GM19043 (cell line): ENCODE measurements around the gene CHML.

Experiments
- ATAC-seq: cut with Tn5 transposase; IDR thresholded peaks from one replicate; pipeline ENCODE4 v1.9.1; 2021; ENCODE audit warnings: low read depth; ENCODE audit not compliant: unreplicated experiment

The CHML gene

DNA sequence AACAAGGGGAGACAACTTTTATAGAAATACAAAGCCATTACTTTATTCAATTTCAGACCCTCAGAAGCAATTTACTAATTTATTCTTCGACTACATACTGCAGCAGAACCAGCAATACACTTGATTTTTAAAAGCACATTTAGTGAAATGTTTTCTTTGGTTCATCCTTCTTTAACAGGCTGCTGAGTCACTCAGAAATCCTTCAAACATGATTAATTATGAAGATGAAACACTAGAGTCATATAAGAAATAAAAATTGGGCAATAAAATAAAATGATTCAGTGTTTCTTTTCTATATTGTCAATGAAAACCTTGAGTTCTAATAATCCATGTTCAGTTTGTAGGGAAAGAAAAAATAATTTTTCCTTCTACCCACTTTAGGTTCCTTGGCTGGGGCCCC is 47.0 kb downstream of the CHML start:
- ATAC-seq = no peak

DNA sequence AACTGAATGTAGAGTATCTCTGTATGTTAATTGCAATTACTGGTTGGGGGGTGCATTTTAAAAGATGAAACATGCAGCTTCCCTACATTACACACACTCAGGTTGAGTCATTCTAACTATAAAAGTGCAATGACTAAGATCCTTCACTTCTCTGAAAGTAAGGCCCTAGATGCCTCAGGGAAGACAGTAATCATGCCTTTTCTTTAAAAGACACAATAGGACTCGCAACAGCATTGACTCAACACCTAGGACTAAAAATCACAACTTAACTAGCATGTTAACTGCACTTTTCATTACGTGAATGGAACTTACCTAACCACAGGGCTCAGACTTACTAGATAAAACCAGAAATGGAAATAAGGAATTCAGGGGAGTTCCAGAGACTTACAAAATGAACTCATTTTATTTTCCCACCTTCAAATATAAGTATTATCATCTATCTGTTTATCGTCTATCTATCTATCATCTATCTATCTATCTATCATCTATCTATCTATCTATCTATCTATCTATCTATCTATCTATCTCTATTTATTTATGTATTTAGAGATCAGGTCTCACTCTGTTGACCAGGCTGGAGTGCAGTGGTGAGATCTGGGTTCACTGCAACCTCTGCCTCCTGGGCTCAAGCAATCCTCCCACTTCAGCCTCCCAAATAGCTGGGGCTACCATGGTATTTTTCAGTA is 47.8 kb downstream of the CHML start:
- peak; percentile 60 for ATAC-seq

DNA sequence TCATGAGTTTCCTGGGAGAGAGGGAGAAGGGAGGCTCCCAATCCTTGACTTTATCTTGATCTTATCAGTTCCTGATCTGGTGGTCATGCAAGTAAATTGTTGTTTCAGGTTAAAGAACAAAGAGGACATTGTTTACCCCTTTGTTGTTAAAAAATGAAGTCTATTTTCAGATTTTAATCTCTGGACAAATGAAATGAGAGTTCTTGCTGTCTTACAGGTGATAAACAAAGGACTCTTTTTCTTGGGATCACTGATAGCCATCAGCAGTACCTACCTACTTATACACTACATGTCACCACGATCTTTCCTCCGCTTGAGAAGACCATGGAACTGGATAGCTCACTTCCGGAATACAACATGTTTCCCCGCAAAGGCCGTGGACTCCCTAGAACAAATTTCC is 48.4 kb downstream of the CHML start:
- ATAC-seq = no peak

GRCh38 chr1:241591317-241591716 is 48.9 kb downstream of the CHML start:
- ATAC-seq = no peak

GRCh38 chr1:241590719-241591118 is 49.5 kb downstream of the CHML start:
- no peak for ATAC-seq
